ENCODE measurements around the gene TAS2R41. TPM values are rescaled to one million over a fixed set of nuclear protein-coding genes. Genes with fewer than 3 reads are reported as not detected.

Gene TAS2R41
- total and polyA plus RNA-seq, 2 of the 13 experiments (the other 11 are each of a cell fraction or from before 2014, with no cell fraction given), result not detected

DNA sequence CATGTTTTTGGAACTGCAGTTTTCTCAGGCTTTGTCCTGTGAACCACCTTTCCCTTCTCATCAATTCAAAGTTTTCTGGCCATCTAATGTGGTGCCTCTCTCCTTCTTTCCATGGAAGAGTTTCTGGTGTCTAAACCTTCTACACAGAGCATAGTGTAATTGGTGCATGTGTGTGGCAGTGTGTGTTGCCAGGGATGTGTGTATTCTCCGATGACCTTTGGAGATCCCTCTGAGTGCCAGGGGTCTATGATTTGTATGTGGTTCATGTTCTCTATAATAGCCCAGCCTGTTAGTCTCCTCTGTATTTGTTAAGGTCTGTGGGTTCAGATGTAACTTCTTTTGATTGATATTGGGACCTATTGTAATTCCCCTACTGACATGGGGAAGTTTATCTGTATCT lies 32.9 kb upstream of the TAS2R41 start:
- 11% methylated on average over 1 of the region's 1 CpG for whole genome bisulfite sequencing (ENCODE audit: low lambda C conversion rate)
- no peak overlapping the region for H3K9ac ChIP-seq (ENCODE audit: insufficient read depth, low read depth, low read length)
- intact Hi-C loops (cut with micrococcal nuclease; ENCODE audit: unreplicated experiment) (no loop called here), in situ Hi-C loops (cut with HindIII; ENCODE audit: extremely low pct_ligation_motif_present, low pct_unique_long_range_greater_than_20kb) (no loop called here)
- H3K4me2 ChIP-seq (ENCODE audit: low read depth, low read length), result peak overlapping the region; percentile 59
- TF ChIP-seq NCOR1 (IDR thresholded peaks at IDR 0.05; ENCODE audit: borderline replicate concordance, low read length), result peak; percentile 15; the same call in 1 of the 2 replicates
- no peak for TF ChIP-seq IRX3 (CRISPR knock-in tag; IDR thresholded peaks at IDR 0.05; ENCODE audit: borderline replicate concordance, low read depth)
- no peak for TF ChIP-seq ZNF563 (CRISPR knock-in tag; IDR thresholded peaks at IDR 0.05)
- TF ChIP-seq RBM22 (optimal IDR thresholded peaks at IDR 0.05; ENCODE audit: low read length), result no peak
- H3K79me2 ChIP-seq (ENCODE audit: insufficient read depth, low read length), result no peaks in the 10 kb centered on the region
- H3K27me3 ChIP-seq (ENCODE audit: control insufficient read depth in 1 of 2, insufficient read depth in 2 of 2, low read length in 2 of 2), result peaks cover 0 to 3% of the 10 kb centered on the region in 2 experiments; a peak in 1 of 5 replicates
- ChIA-PET CTCF (ENCODE audit: low intra/inter-chr PET ratio, low total read pairs) (no interaction called here), POLR2A (no interaction called here)
- BruUV-seq (replicated peaks), result no TSS peak
- H3K27ac ChIP-seq (ENCODE audit: extremely low read length, insufficient read depth, low read length), result no peak overlapping the region
- peaks cover 24% of the 10 kb centered on the region for H3K4me1 ChIP-seq (ENCODE audit: insufficient read depth, low read length)
- ATAC-seq (peak; percentile 52), DNase-seq (ENCODE audit: low spot score) (no peak), FAIRE-seq (no peak)
- H4K20me1 ChIP-seq (ENCODE audit: insufficient read depth, low read length), result no peaks in the 10 kb centered on the region
- no peaks in the 10 kb centered on the region for H3K36me3 ChIP-seq (replicated peaks in 1 of 2; ENCODE audit: control insufficient read depth in 1 of 2, insufficient read depth in 2 of 2, low read length in 2 of 2)
- no peak overlapping the region for H2AFZ ChIP-seq (ENCODE audit: low read length)
- H3K4me3 ChIP-seq (replicated peaks in 1 of 3; ENCODE audit: insufficient read depth in 1 of 3, low read depth in 2 of 3, low read length in 3 of 3), result no peak overlapping the region; a peak in 1 of 6 replicates
- no peaks in the 10 kb centered on the region for H3K9me3 ChIP-seq (ENCODE audit: low read length)

DNA sequence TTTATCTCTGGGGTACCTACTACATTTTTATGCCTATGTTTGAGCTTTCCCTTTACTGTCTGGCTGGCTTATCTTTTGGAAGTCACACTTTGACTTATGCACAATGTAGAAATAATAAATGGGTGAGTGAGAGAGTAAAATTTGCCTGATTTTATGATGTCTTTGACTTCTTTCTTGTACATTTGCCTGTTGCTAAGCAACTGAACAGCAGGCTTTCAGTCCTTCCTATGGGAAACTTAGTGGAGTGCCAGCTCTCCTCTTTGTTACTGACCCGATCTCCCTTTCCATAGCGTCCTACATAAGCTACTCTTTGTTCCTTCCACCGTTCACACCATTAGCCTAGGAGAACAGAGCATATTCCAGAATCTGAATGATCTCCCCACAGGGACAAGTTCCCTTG lies 30.2 kb upstream of the TAS2R41 start:
- H3K79me2 ChIP-seq (ENCODE audit: insufficient read depth, low read length), result no peaks in the 10 kb centered on the region
- in situ Hi-C loops (cut with HindIII; ENCODE audit: extremely low pct_ligation_motif_present, low pct_unique_long_range_greater_than_20kb), result no loop called here
- no peak for FAIRE-seq

More for the DNA sequence above, 30.2 kb upstream of the TAS2R41 start:
- TF ChIP-seq NFE2L2 (IDR thresholded peaks at IDR 0.05; ENCODE audit: low read length) (no peak), HMGXB3 (CRISPR knock-in tag; IDR thresholded peaks at IDR 0.05; ENCODE audit: borderline replicate concordance) (no peak), ZNF17 (CRISPR knock-in tag; IDR thresholded peaks at IDR 0.05) (no peak), FOXM1 (CRISPR knock-in tag; IDR thresholded peaks at IDR 0.05) (no peak), ZNF605 (CRISPR knock-in tag; IDR thresholded peaks at IDR 0.05) (no peak), ZNF124 (CRISPR knock-in tag; IDR thresholded peaks at IDR 0.05) (no peak), SSRP1 (CRISPR knock-in tag; IDR thresholded peaks at IDR 0.05) (no peak)
- H3K4me3 ChIP-seq (replicated peaks in 1 of 3; ENCODE audit: insufficient read depth in 1 of 3, low read depth in 2 of 3, low read length in 3 of 3), result no peak overlapping the region
- WGBS (ENCODE audit: low lambda C conversion rate), result 37% methylated on average over 3 of the region's 3 CpGs
- no peak overlapping the region for H3K4me2 ChIP-seq (ENCODE audit: low read depth, low read length)
- H3K4me1 ChIP-seq (ENCODE audit: insufficient read depth, low read length), result peaks cover 24% of the 10 kb centered on the region
- no peaks in the 10 kb centered on the region for H4K20me1 ChIP-seq (ENCODE audit: insufficient read depth, low read length)
- no peak overlapping the region for H3K27ac ChIP-seq (ENCODE audit: extremely low read length, insufficient read depth, low read length)
- intact Hi-C loops (cut with micrococcal nuclease; ENCODE audit: unreplicated experiment), result no loop called here
- ATAC-seq (no peak), DNase-seq (ENCODE audit: low spot score) (no peak)
- no peaks in the 10 kb centered on the region for H3K36me3 ChIP-seq (replicated peaks in 1 of 2; ENCODE audit: control insufficient read depth in 1 of 2, insufficient read depth in 2 of 2, low read length in 2 of 2)
- H3K27me3 ChIP-seq (ENCODE audit: control insufficient read depth in 1 of 2, insufficient read depth in 2 of 2, low read length in 2 of 2), result no peaks in the 10 kb centered on the region; a peak in 1 of 5 replicates
- ChIA-PET CTCF (ENCODE audit: low intra/inter-chr PET ratio, low total read pairs) (no interaction called here), POLR2A (no interaction called here)
- no TSS peak for BruUV-seq (replicated peaks)
- no peak overlapping the region for H3K9ac ChIP-seq (ENCODE audit: insufficient read depth, low read depth, low read length)
- no peaks in the 10 kb centered on the region for H3K9me3 ChIP-seq (ENCODE audit: low read length)
- H2AFZ ChIP-seq (ENCODE audit: low read length), result no peak overlapping the region
